Urinary bladder (tissue), 4 donors: Measurements from ENCODE around the gene SNRNP27. TPM values are rescaled to one million over a fixed set of nuclear protein-coding genes. Genes with fewer than 3 reads are reported as not detected.

ENCODE experiments used
- DNase-seq: peaks from one replicate; pipeline ENCODE4 v3.0.0-alpha.2; 2015; ENCODE audit errors: extremely low spot score
- H3K27ac ChIP-seq: one replicate; pipeline ENCODE4 v1.5.1; 2013; ENCODE audit warnings: low read depth, mild to moderate bottlenecking, moderate library complexity
- H3K36me3 ChIP-seq: one replicate; pipeline ENCODE4 v1.6.1; 2013; ENCODE audit warnings: mild to moderate bottlenecking, moderate library complexity; ENCODE audit not compliant: insufficient read depth
- H3K4me1 ChIP-seq: one replicate; pipeline ENCODE4 v1.6.1; 2013; ENCODE audit warnings: mild to moderate bottlenecking, moderate library complexity; ENCODE audit not compliant: insufficient read depth
- H3K4me3 ChIP-seq: one replicate; pipeline ENCODE4 v1.5.1; 2013; ENCODE audit warnings: low read depth, low read length
- WGBS: extraction: QIAGEN DNeasy Blood & Tissue Kit; methylation state at CpG from one replicate; pipeline ENCODE4 v1.1.7; 2013; 5-methylcytosine and 5-hydroxymethylcytosine counted together
- polyA plus RNA-seq: library from polyadenylated mRNA; stranded (reverse); fragments of 200-250 nt; gene quantifications from one replicate; pipeline ENCODE4 v1.2.3, GENCODE V29; 2013
- total RNA-seq: library from RNA; depleted of rRNA; stranded (reverse); fragments of >200 nt; gene quantifications from one replicate; pipeline ENCODE4 v1.2.3, GENCODE V29; 2014
- donor health status: healthy with polysubstance abuse.
- donor health status: healthy.

SNRNP27 gene
- total and polyA plus RNA-seq, 2 donors = 39.6 to 49.4 TPM

- WGBS = 68% methylated on average over 1 of the region's 1 CpG
- Histone ChIP-seq H3K4me1 (no peaks in the 10 kb centered on the region), H3K36me3 (peaks cover 3% of the 10 kb centered on the region), H3K4me3 (no peak overlapping the region), H3K27ac (no peak overlapping the region)
- no peak for DNase-seq
Observed at GRCh38 chr2:69932596-69932922, 38.8 kb downstream of the SNRNP27 start.

GRCh38 chr2:69933254-69933828 lies 39.6 kb downstream of the SNRNP27 start:
- H3K27ac ChIP-seq = no peak overlapping the region
- H3K4me3 ChIP-seq = no peak overlapping the region
- DNase-seq = no peak
- peaks cover 5% of the 10 kb centered on the region for H3K36me3 ChIP-seq
- H3K4me1 ChIP-seq = no peaks in the 10 kb centered on the region

GRCh38 chr2:69933839-69934613 lies 40.3 kb downstream of the SNRNP27 start:
- H3K4me3 ChIP-seq = no peak overlapping the region
- WGBS = 50% methylated on average over 4 of the region's 4 CpGs
- no peak overlapping the region for H3K27ac ChIP-seq
- H3K4me1 ChIP-seq = no peaks in the 10 kb centered on the region
- peaks cover 5% of the 10 kb centered on the region for H3K36me3 ChIP-seq
- no peak for DNase-seq

GRCh38 chr2:69934614-69934908 lies 40.8 kb downstream of the SNRNP27 start:
- WGBS = 45% methylated on average over 1 of the region's 1 CpG
- no peak overlapping the region for H3K4me3 ChIP-seq
- H3K4me1 ChIP-seq = no peaks in the 10 kb centered on the region
- no peak for DNase-seq
- peaks cover 5% of the 10 kb centered on the region for H3K36me3 ChIP-seq
- H3K27ac ChIP-seq = no peak overlapping the region

- DNase-seq = no peak
- Histone ChIP-seq H3K4me1 (no peaks in the 10 kb centered on the region), H3K4me3 (no peak overlapping the region), H3K36me3 (peaks cover 5% of the 10 kb centered on the region), H3K27ac (no peak overlapping the region)
- WGBS = 97% methylated on average over 5 of the region's 5 CpGs
Observed at GRCh38 chr2:69935011-69935410, 41.3 kb downstream of the SNRNP27 start.

GRCh38 chr2:69936906-69937305 lies 43.1 kb downstream of the SNRNP27 start:
- 77% methylated on average over 11 of the region's 11 CpGs for WGBS
- Histone ChIP-seq H3K36me3 (peaks cover 8% of the 10 kb centered on the region), H3K4me1 (no peaks in the 10 kb centered on the region), H3K27ac (no peak overlapping the region), H3K4me3 (no peak overlapping the region)
- no peak for DNase-seq

GRCh38 chr2:69937968-69938367 lies 44.2 kb downstream of the SNRNP27 start:
- WGBS = 95% methylated on average over 14 of the region's 14 CpGs
- H3K36me3 ChIP-seq = peaks cover 8% of the 10 kb centered on the region
- no peak overlapping the region for H3K4me3 ChIP-seq

GRCh38 chr2:69939722-69940121 lies 46.0 kb downstream of the SNRNP27 start:
- no peak for DNase-seq
- 82% methylated on average over 14 of the region's 14 CpGs for WGBS
- Histone ChIP-seq H3K4me1 (no peaks in the 10 kb centered on the region), H3K36me3 (peaks cover 8% of the 10 kb centered on the region), H3K4me3 (no peak overlapping the region), H3K27ac (no peak overlapping the region)

More at GRCh38 chr2:69937968-69938367, 44.2 kb downstream of the SNRNP27 start:
- DNase-seq = no peak
- Histone ChIP-seq H3K27ac (no peak overlapping the region), H3K4me1 (no peaks in the 10 kb centered on the region)

GRCh38 chr2:69940691-69941090 lies 46.9 kb downstream of the SNRNP27 start:
- Histone ChIP-seq H3K4me1 (no peaks in the 10 kb centered on the region), H3K36me3 (peaks cover 7% of the 10 kb centered on the region), H3K27ac (no peak overlapping the region), H3K4me3 (no peak overlapping the region)
- no peak for DNase-seq
- 90% methylated on average over 8 of the region's 8 CpGs for WGBS

- no peaks in the 10 kb centered on the region for H3K4me1 ChIP-seq
- peaks cover 3% of the 10 kb centered on the region for H3K36me3 ChIP-seq
- H3K27ac ChIP-seq = no peak overlapping the region
- H3K4me3 ChIP-seq = no peak overlapping the region
- DNase-seq = no peak
- 91% methylated on average over 11 of the region's 11 CpGs for WGBS
Observed at GRCh38 chr2:69943000-69943842, 49.5 kb downstream of the SNRNP27 start.

- no peak for DNase-seq
- Histone ChIP-seq H3K36me3 (peaks cover 3% of the 10 kb centered on the region), H3K27ac (no peak overlapping the region), H3K4me3 (no peak overlapping the region), H3K4me1 (no peaks in the 10 kb centered on the region)
- WGBS = 84% methylated on average over 9 of the region's 9 CpGs
Observed at GRCh38 chr2:69943843-69944525, 50.2 kb downstream of the SNRNP27 start.

- WGBS = 93% methylated on average over 7 of the region's 7 CpGs
- Histone ChIP-seq H3K4me1 (no peaks in the 10 kb centered on the region), H3K27ac (no peak overlapping the region), H3K36me3 (peaks cover 3% of the 10 kb centered on the region), H3K4me3 (no peak overlapping the region)
- DNase-seq = no peak
Observed at GRCh38 chr2:69944756-69945155, 51.0 kb downstream of the SNRNP27 start.

- 80% methylated on average over 8 of the region's 8 CpGs for WGBS
- DNase-seq = no peak
- no peak overlapping the region for H3K27ac ChIP-seq
- H3K4me1 ChIP-seq = no peaks in the 10 kb centered on the region
- H3K4me3 ChIP-seq = no peak overlapping the region
- peaks cover 3% of the 10 kb centered on the region for H3K36me3 ChIP-seq
Observed at GRCh38 chr2:69945441-69945840, 51.7 kb downstream of the SNRNP27 start.
